ENCODE measurements around the gene ARSH. TPM values are rescaled to one million over a fixed set of nuclear protein-coding genes. Genes with fewer than 3 reads are reported as not detected.
A peak's percentile ranks its signal among the peaks of the same experiment; 100 is the strongest.
"Not testable (repeated sequence)": the region's sequence is repeated elsewhere in the genome, so short reads cannot be mapped to it uniquely, and the experiment has no call there.

The ARSH gene
- total RNA-seq, 1 donor from 2014 or later, result not detected

DNA sequence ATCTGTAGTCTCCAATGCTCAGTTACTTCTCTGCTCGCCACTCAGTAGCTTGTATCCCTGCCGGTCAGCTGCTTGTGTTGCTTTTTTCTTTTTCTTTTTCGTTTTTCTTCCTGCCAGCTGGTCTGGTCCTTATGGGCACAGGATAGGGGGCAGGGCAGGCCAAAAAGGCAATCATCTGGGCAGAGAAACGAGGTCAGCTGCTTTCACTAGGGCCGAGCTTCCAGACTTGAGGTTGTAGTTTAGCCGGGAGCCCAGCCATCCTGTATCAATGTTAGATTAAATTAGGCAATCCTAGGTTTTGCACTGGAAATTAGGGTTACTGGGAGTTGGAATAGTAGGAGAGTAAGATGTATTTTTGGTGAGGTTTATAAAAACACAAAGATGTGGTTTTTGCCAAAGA is 38.3 kb downstream of the ARSH start:
- DNase-seq (ENCODE audit: low read depth) (no peak), FAIRE-seq (no peak)
- no peak overlapping the region for H3K4me3 ChIP-seq (ENCODE audit: low read depth, low read length)
- H3K36me3 ChIP-seq (ENCODE audit: control insufficient read depth, insufficient read depth, low read length), result no peaks in the 10 kb centered on the region
- H3K27me3 ChIP-seq (ENCODE audit: control insufficient read depth, insufficient read depth, low read length), result no peaks in the 10 kb centered on the region
- TF ChIP-seq, protein P1, sequence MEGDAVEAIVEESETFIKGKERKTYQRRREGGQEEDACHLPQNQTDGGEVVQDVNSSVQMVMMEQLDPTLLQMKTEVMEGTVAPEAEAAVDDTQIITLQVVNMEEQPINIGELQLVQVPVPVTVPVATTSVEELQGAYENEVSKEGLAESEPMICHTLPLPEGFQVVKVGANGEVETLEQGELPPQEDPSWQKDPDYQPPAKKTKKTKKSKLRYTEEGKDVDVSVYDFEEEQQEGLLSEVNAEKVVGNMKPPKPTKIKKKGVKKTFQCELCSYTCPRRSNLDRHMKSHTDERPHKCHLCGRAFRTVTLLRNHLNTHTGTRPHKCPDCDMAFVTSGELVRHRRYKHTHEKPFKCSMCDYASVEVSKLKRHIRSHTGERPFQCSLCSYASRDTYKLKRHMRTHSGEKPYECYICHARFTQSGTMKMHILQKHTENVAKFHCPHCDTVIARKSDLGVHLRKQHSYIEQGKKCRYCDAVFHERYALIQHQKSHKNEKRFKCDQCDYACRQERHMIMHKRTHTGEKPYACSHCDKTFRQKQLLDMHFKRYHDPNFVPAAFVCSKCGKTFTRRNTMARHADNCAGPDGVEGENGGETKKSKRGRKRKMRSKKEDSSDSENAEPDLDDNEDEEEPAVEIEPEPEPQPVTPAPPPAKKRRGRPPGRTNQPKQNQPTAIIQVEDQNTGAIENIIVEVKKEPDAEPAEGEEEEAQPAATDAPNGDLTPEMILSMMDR (IDR thresholded peaks at IDR 0.05; ENCODE audit: insufficient read depth, low read length, severe bottlenecking), result no peak

DNA sequence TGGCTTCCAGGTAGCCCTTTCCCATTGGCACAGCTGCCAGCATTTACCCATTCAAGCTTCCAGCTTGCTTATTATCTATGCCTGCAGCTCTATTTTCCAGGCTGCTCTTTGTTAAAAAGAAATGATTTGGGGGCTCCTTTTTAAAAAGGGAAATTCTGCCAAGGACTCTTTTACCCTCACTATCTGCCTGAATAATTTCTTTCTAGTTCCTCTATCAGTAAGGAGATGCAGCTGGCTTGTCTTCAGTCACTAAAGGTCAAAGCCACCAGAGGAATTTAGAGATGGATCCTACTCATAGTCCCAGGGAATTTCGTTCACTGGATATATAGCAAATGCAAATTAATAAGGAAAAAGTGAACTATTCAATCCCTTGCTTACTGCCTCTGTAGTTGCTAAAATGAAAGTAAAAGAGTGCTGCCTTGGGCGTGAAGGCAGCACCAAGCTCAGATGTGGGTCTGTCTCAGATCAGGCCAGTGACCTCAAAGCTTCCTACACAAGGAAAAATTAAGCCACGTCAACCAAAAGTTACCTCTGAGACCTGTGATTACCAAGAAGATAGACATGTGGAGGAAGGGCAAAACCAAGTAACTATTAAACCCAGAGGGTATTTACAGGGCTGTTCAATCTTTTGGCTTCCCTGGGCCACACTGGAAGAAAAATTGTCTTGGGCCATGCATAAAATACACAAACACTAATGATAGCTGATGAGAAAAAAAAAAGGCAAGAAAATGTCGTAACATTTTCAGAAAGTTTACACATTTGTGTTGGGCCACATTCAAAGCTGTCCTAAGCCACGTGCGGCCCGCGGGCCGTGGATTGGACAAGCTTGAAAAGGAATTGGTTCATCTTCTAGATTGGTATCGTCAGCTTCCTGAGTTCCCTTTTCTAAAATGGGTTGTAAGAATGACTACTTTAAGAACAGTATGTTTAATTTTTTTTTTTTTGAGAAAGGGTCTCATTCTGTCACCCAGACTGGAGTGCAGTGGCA is 40.2 kb downstream of the ARSH start:
- Histone ChIP-seq H3K4me3 (ENCODE audit: low read depth, low read length) (no peak overlapping the region), H3K36me3 (ENCODE audit: control insufficient read depth, insufficient read depth, low read length) (no peaks in the 10 kb centered on the region), H3K27me3 (ENCODE audit: control insufficient read depth, insufficient read depth, low read length) (no peaks in the 10 kb centered on the region)
- TF ChIP-seq, protein P1 (IDR thresholded peaks at IDR 0.05; ENCODE audit: insufficient read depth, low read length, severe bottlenecking), result no peak
- no peak for FAIRE-seq
- no peak for DNase-seq (ENCODE audit: low read depth)

DNA sequence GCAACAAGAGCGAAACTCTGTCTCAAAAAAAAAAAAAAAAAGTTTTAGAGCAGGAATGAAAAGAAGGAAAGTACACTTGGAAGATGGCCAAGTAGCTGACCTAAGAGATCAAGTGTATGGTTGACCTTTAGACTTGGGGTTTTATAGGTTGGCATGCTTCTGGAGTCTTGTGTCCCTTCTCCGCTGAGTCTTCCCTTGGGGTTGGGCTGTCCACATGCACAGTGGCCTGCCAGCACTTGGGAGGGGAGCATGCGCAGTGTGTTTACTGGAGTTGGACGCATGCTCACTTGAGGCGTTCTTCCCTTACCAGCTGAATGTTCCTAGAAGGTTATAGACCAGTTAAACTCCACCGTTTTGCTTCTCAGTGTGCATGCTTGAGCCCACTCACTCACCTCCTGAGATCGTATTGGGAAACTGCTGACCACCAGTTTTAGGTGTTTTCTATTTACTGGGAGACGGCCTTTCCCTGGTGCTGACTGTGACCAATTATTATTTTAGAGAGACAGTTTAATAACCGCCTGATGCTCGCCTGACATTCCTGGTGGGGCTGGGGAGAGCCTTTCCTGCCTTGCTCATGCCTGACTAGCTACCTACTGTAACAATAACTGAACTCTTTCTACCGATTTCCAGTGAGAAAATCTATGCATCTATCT is 44.3 kb downstream of the ARSH start:
- not testable (repeated sequence) for H3K36me3 ChIP-seq (ENCODE audit: control insufficient read depth, insufficient read depth, low read length); H3K27me3 ChIP-seq (ENCODE audit: control insufficient read depth, insufficient read depth, low read length); DNase-seq (ENCODE audit: low read depth); H3K4me3 ChIP-seq (ENCODE audit: low read depth, low read length)
- peak; percentile 98 for FAIRE-seq

DNA sequence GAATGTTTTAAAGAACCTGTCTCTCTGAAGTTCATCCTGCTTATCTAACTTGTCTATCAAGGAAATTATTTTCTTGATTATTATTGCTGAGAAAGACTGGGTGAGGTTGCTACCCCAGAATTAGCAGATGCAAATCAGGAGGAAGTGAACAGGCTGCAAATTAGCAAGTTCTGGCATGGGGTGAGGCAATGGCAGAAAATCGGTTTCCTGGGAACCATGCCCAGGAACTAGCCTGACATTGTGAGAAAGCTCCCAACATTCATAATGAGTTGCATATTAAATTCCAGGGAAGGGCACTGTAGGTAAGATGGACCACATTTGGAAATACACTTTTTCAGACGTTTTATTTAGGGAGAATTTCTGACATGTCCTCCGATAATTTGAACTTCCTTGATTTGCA is 46.5 kb downstream of the ARSH start:
- Histone ChIP-seq H3K4me3 (ENCODE audit: low read depth, low read length) (no peak overlapping the region), H3K27me3 (ENCODE audit: control insufficient read depth, insufficient read depth, low read length) (no peaks in the 10 kb centered on the region), H3K36me3 (ENCODE audit: control insufficient read depth, insufficient read depth, low read length) (no peaks in the 10 kb centered on the region)
- FAIRE-seq (no peak), DNase-seq (ENCODE audit: low read depth) (no peak)
- TF ChIP-seq, protein P1 (IDR thresholded peaks at IDR 0.05; ENCODE audit: insufficient read depth, low read length, severe bottlenecking), result no peak

DNA sequence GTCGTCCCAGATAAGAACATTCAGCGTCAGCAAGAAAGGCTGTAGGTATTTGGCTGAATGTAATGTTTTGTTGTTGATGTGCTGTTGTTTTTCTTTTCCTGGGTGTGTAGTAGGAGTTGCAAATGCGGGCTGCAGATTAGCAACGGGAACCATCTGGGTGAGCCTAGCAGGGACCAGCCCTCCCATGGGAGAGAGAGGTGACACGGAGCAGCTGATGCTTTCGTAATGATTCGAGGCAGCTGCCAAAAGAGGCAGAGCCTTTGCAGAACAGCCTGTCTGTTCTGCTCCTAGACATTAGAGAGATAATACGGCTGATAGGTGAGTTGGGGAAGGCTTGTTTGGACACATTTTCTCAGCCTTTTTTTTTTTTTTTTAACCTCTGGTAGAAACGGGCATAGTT is 60.2 kb downstream of the ARSH start:
- DNase-seq (ENCODE audit: low read depth), result peak; percentile 7
- Histone ChIP-seq H3K27me3 (ENCODE audit: control insufficient read depth, insufficient read depth, low read length) (no peaks in the 10 kb centered on the region), H3K36me3 (ENCODE audit: control insufficient read depth, insufficient read depth, low read length) (no peaks in the 10 kb centered on the region), H3K4me3 (ENCODE audit: low read depth, low read length) (no peak overlapping the region)
- TF ChIP-seq, protein P1 (IDR thresholded peaks at IDR 0.05; ENCODE audit: insufficient read depth, low read length, severe bottlenecking), result no peak
- FAIRE-seq, result peak; percentile 13

DNA sequence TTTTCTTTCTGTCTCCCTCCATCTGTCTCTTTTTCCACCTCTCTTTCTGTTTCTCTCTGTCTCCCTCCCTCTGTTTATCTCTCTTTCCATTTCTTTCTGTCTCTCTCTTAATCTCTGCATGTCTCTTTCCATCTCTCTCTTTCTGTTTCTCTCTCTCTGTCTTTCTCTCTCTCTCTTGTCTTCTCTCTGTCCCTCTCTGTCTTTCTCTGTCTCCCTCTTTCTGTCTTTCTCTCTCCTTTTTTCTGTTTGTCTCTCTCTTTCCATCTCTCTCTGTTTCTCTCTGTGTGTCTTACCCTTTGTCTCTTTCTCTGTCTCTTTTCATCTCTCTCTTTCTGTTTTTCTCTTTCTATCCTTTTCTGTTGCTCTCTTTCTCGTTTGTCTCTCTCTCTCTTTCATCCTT is 69.6 kb downstream of the ARSH start:
- no peaks in the 10 kb centered on the region for H3K36me3 ChIP-seq (ENCODE audit: control insufficient read depth, insufficient read depth, low read length)
- DNase-seq (ENCODE audit: low read depth), result no peak
- FAIRE-seq, result no peak
- H3K4me3 ChIP-seq (ENCODE audit: low read depth, low read length), result no peak overlapping the region
- H3K27me3 ChIP-seq (ENCODE audit: control insufficient read depth, insufficient read depth, low read length), result no peaks in the 10 kb centered on the region
- TF ChIP-seq, protein P1 (IDR thresholded peaks at IDR 0.05; ENCODE audit: insufficient read depth, low read length, severe bottlenecking), result no peak

All from bronchial epithelial cell (primary cell).